Adrenal gland (tissue), 12 donors: ENCODE measurements around the gene AADAC. TPM values are rescaled to one million over a fixed set of nuclear protein-coding genes. Genes with fewer than 3 reads are reported as not detected.

Experiments
- DNase-seq, 7 donors: peaks; one replicate each; pipeline ENCODE4 v3.0.0-alpha.2; 2019 to 2020
- H3K27ac ChIP-seq, 5 donors: fragments of 200-600 bp; sonication (generic) in 4 of 5; 1 replicate in 3 of 5; 2 replicates in 2 of 5; pipeline versions ENCODE4 v1.5.1 to v1.8.0; 2016 to 2020; ENCODE audit warnings: mild to moderate bottlenecking in 1 of 5
- H3K27me3 ChIP-seq: fragments of 200-600 bp; 2 replicates; pipeline ENCODE4 v1.8.0; 2021
- H3K36me3 ChIP-seq, 2 donors: fragments of 200-600 bp; replicated peaks in 1 of 2; 1 replicate in 1 of 2; 2 replicates in 1 of 2; pipeline versions ENCODE4 v1.5.1 to v1.8.0; 2018 to 2022
- H3K4me1 ChIP-seq, 2 donors: fragments of 200-600 bp; replicated peaks in 1 of 2; 1 replicate in 1 of 2; 2 replicates in 1 of 2; pipeline versions ENCODE4 v1.5.1 to v1.8.0; 2018 to 2021
- H3K4me3 ChIP-seq, 4 donors: fragments of 200-600 bp; sonication (generic) in 3 of 4; one replicate each; pipeline ENCODE4 v1.5.1; 2016 to 2018
- H3K9me3 ChIP-seq, 3 donors: fragments of 200-600 bp; sonication (generic) in 1 of 3; replicated peaks in 1 of 3; 1 replicate in 2 of 3; 2 replicates in 1 of 3; pipeline versions ENCODE4 v1.5.1 to v1.8.0; 2016 to 2021
- CTCF ChIP-seq, 6 experiments: fragments of 450-650 bp in 4 of 6; fragments of 200-600 bp in 2 of 6; sonication (generic) in 1 of 6; IDR thresholded peaks; 1 replicate in 5 of 6; 2 replicates in 1 of 6; pipeline versions ENCODE4 v1.5.1 to v1.8.0; 2016 to 2021; ENCODE audit warnings: antibody characterized with exemption in 6 of 6, mild to moderate bottlenecking in 2 of 6, moderate library complexity in 1 of 6
- POLR2A ChIP-seq, 2 donors: fragments of 450-650 bp; IDR thresholded peaks; one replicate each; pipeline ENCODE4 v1.6.1; 2017; ENCODE audit warnings: antibody characterized with exemption in 2 of 2, mild to moderate bottlenecking in 2 of 2, moderate library complexity in 1 of 2
- WGBS, 4 donors: extraction: QIAGEN DNeasy Blood & Tissue Kit in 2 of 4; methylation state at CpG; one replicate each; pipeline versions ENCODE4 v1.1.5 to v1.1.7; 2013 to 2017; 5-methylcytosine and 5-hydroxymethylcytosine counted together
- intact Hi-C, 2 donors: fragments of 100-400 bp; cut with DNase I; formaldehyde crosslinking; loops; one replicate each; pipeline versions ENCODE4 v1.14.1 to v1.15.0; 2022 to 2023
- polyA plus RNA-seq, 3 donors: library from polyadenylated mRNA; stranded (reverse); fragments of 200-250 nt in 2 of 3; fragments of 350-450 nt in 1 of 3; fragmentation: Illumina TruSeq in 1 of 3; extraction: RNeasy Lipid Tissue Mini Kit (QIAGEN cat#74804) in 1 of 3; gene quantifications; one replicate each; pipeline ENCODE4 v1.2.3, GENCODE V29; 2013 to 2014
- total RNA-seq, 9 donors: library from RNA; depleted of rRNA in 4 of 9; stranded (reverse); fragments of >200 nt in 4 of 9; fragments of 120-200 nt in 1 of 9; fragmentation: NEBNext Ultra II Directional in 1 of 9; extraction: Animal tissue kit (Norgen Biotek cat#: 25700) in 1 of 9; gene quantifications; one replicate each; pipeline versions ENCODE4 v1.1.0 to v1.2.4, GENCODE V29; 2013 to 2023
- donor health status: healthy with polysubstance abuse.
- donor health status: Bipolar disorder and iron deficiency.
- donor health status: DM: yes; HTN: yes; CAD: no.
- donor health status: DM: no; HTN: no; CAD: no.
- donor health status: DM: no; HTN: no; CAD: no.
- donor health status: DM: yes; HTN: yes; CAD: no.

AADAC gene
- total and polyA plus RNA-seq, 12 donors, result 26.9 to 1,013 (median 227) TPM

- no peak overlapping the region for H3K4me3 ChIP-seq
- H3K27me3 ChIP-seq, result no peaks in the 10 kb centered on the region
- H3K9me3 ChIP-seq, result no peaks in the 10 kb centered on the region
- intact Hi-C loops, result no loop called here
- no peak for TF ChIP-seq POLR2A (IDR thresholded peaks at IDR 0.05)
- no peak for TF ChIP-seq CTCF (IDR thresholded peaks at IDR 0.05)
- WGBS, 4 donors, result 93 to 100% (median 98%) methylated on average over 2 of the region's 2 CpGs
- peaks cover 0 to 4% of the 10 kb centered on the region in 2 donors for H3K4me1 ChIP-seq
- no peaks in the 10 kb centered on the region for H3K36me3 ChIP-seq
- H3K27ac ChIP-seq, result no peak overlapping the region
- no peak for DNase-seq
Measured at GRCh38 chr3:151811474-151811873, 2.4 kb upstream of the AADAC start.

DNA sequence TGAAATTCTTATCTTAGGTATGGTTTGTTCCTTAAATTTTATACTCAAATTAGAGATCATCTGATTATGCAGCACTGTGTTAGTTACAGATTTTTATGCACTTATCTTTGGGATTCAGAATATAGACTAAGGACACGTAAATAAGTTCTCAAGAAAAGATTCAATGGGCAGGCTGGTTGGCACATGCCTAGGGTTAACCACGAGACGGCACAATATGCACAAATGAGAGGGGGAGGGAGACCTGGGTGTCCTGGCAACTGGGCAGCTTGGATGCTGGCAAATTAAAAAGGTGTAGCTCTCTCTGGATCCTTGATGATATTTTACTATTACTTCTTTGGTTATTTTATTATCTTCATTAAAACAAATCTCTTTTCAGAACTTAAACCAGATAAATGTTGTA is 672 bp downstream of the AADAC start:
- Histone ChIP-seq H3K27me3 (no peaks in the 10 kb centered on the region), H3K27ac (peak overlapping the region in 3 of 5 donors; percentile 37 to 80 (median 38)), H3K9me3 (no peaks in the 10 kb centered on the region), H3K36me3 (peaks cover 0 to 2% of the 10 kb centered on the region in 2 donors), H3K4me1 (peaks cover 0 to 4% of the 10 kb centered on the region in 2 donors), H3K4me3 (peak overlapping the region in 1 of 4 donors; percentile 37)
- intact Hi-C loops, result no loop called here
- TF ChIP-seq POLR2A (IDR thresholded peaks at IDR 0.05) (no peak), CTCF (IDR thresholded peaks at IDR 0.05) (no peak)
- 52 to 73% (median 64%) methylated on average over 3 of the region's 3 CpGs for WGBS, 4 donors
- peak in 4 of 7 donors; percentile 40 to 72 (median 54) for DNase-seq

GRCh38 chr3:151816091-151816604 is 2.2 kb downstream of the AADAC start:
- no peaks in the 10 kb centered on the region for H3K27me3 ChIP-seq
- H3K9me3 ChIP-seq, result no peaks in the 10 kb centered on the region
- peaks cover 0 to 4% of the 10 kb centered on the region in 2 donors for H3K4me1 ChIP-seq
- intact Hi-C loops, result no loop called here
- H3K27ac ChIP-seq, result peak overlapping the region in 1 of 5 donors; percentile 80
- H3K36me3 ChIP-seq, result peaks cover 0 to 5% of the 10 kb centered on the region in 2 donors
- H3K4me3 ChIP-seq, result no peak overlapping the region
- DNase-seq, result peak in 6 of 7 donors; percentile 42 to 75 (median 66)
- TF ChIP-seq POLR2A (IDR thresholded peaks at IDR 0.05), result peak in 1 of 2 donors; percentile 42
- no peak for TF ChIP-seq CTCF (IDR thresholded peaks at IDR 0.05)
- 45 to 53% (median 46%) methylated on average over 3 of the region's 3 CpGs for WGBS, 4 donors

GRCh38 chr3:151817473-151817872 is 3.6 kb downstream of the AADAC start:
- intact Hi-C loops, result no loop called here
- WGBS, 4 donors, result 85 to 97% (median 89%) methylated on average over 5 of the region's 5 CpGs
- Histone ChIP-seq H3K27me3 (no peaks in the 10 kb centered on the region), H3K36me3 (peaks cover 0 to 5% of the 10 kb centered on the region in 2 donors), H3K9me3 (no peaks in the 10 kb centered on the region), H3K4me3 (no peak overlapping the region), H3K4me1 (peaks cover 0 to 4% of the 10 kb centered on the region in 2 donors), H3K27ac (no peak overlapping the region)
- DNase-seq, result no peak
- TF ChIP-seq CTCF (IDR thresholded peaks at IDR 0.05), result no peak
- TF ChIP-seq POLR2A (IDR thresholded peaks at IDR 0.05), result no peak
